ENCODE results near the gene TFPI. TPM values are rescaled to one million over a fixed set of nuclear protein-coding genes. Genes with fewer than 3 reads are reported as not detected.

Gene TFPI
- polyA plus RNA-seq, 4 donors: 36.2 to 83.4 (median 49.1) TPM

DNA sequence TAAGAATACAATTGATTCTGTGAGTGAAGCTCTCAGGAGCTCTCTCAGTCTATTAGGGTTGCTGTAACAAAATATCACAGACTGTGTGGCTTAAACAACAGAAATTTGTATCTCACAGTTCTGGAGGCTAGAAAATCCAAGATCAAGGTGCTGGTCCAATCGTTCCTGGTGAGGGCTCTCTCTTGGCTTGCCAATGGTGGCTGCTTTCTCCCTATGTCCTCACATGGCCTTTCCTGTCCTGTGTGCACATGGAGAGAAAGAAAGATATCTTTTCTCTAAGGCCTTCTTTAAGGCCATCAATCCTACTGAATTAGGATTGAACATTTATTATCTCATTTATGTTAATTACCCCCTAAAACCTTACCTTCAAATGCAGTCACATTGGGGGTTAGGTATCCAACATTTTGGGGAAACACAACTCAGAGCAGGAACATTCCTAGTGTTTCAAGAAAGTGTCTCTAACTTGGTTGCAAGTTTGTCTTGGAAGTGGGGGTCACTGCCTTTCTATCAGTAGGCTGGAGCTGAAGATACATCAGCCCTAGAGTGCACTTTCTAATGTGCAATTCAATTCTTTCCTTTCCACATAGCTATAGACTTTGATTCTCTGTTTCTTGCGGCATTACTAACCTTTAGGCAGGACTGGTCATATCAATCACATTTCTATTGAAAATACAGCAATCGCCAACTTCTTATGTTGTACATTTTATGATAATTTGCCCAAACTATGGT is 24.8 kb downstream of the TFPI start:
- peaks cover 0 to 3% of the 10 kb centered on the region in 2 donors for H3K9me3 ChIP-seq (ENCODE audit: control insufficient read depth in 2 of 2, insufficient read depth in 1 of 2, low read depth in 1 of 2, low read length in 1 of 2)
- H3K4me1 ChIP-seq (ENCODE audit: control insufficient read depth in 3 of 3, insufficient read depth in 2 of 3, low read depth in 1 of 3, low read length in 2 of 3): no peaks in the 10 kb centered on the region
- no peak for DNase-seq
- no peak overlapping the region for H3K4me3 ChIP-seq (ENCODE audit: low read depth in 1 of 3, low read length in 3 of 3)
- no peak for FAIRE-seq
- no peaks in the 10 kb centered on the region for H3K27me3 ChIP-seq (ENCODE audit: control insufficient read depth in 3 of 3, insufficient read depth in 3 of 3, low read length in 3 of 3)
- H3K27ac ChIP-seq (ENCODE audit: low read depth in 1 of 3, low read length in 2 of 3): no peak overlapping the region
- 82 to 91% (median 90%) methylated on average over 3 of the region's 3 CpGs for WGBS, 3 donors
- peaks cover 0 to 12% (median 2%) of the 10 kb centered on the region in 3 donors for H3K36me3 ChIP-seq (ENCODE audit: control insufficient read depth in 3 of 3, insufficient read depth in 2 of 3, low read depth in 1 of 3, low read length in 3 of 3)

DNA sequence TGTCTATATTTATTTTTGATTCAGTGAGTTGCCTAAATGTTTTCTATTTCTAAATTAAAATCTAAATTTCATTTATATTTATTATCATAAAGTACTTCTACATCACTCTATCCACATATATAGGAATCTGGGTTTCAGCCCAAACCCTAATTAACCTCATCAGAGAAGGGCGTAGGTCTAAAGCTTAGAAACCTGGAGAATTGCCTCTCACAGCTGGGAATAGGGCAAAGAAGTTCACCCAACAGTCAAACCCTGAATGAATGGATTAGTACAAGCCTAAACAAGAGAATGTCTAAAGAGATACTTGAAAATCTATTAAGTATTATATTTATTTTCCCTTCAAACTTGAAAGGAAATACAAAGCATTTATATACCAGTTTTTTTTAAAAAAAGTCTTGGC is 26.2 kb downstream of the TFPI start:
- FAIRE-seq (no peak), DNase-seq (no peak)
- Histone ChIP-seq H3K27me3 (ENCODE audit: control insufficient read depth in 3 of 3, insufficient read depth in 3 of 3, low read length in 3 of 3) (no peaks in the 10 kb centered on the region), H3K4me3 (ENCODE audit: low read depth in 1 of 3, low read length in 3 of 3) (no peak overlapping the region), H3K4me1 (ENCODE audit: control insufficient read depth in 3 of 3, insufficient read depth in 2 of 3, low read depth in 1 of 3, low read length in 2 of 3) (no peaks in the 10 kb centered on the region), H3K9me3 (ENCODE audit: control insufficient read depth in 2 of 2, insufficient read depth in 1 of 2, low read depth in 1 of 2, low read length in 1 of 2) (peaks cover 0 to under 1% of the 10 kb centered on the region in 2 donors), H3K27ac (ENCODE audit: low read depth in 1 of 3, low read length in 2 of 3) (no peak overlapping the region), H3K36me3 (ENCODE audit: control insufficient read depth in 3 of 3, insufficient read depth in 2 of 3, low read depth in 1 of 3, low read length in 3 of 3) (peaks cover 0 to 9% (median 2%) of the 10 kb centered on the region in 3 donors)
- WGBS, 3 donors: 27 to 71% (median 41%) methylated on average over 1 of the region's 1 CpG

DNA sequence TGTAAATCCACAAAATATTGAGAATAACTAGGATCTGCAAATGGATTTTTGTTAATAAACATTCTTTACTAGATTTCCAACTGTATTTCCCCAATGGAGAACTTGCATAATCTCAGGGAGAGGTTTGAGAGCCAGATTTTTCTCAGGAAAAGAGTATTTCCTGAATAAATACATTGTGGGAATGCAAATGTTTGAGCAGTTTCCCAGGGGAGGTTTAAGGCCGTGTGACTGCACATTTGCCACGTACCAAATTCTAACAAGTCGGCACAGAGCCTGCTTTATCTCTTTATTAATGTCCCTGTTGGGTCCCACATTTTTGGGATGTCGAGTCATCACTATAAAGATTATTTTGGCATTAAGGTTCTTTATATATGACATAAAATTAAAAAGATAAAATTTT is 27.0 kb downstream of the TFPI start:
- WGBS, 3 donors: 61 to 84% (median 72%) methylated on average over 4 of the region's 4 CpGs
- no peak for FAIRE-seq
- H3K4me1 ChIP-seq (ENCODE audit: control insufficient read depth in 3 of 3, insufficient read depth in 2 of 3, low read depth in 1 of 3, low read length in 2 of 3): no peaks in the 10 kb centered on the region

DNA sequence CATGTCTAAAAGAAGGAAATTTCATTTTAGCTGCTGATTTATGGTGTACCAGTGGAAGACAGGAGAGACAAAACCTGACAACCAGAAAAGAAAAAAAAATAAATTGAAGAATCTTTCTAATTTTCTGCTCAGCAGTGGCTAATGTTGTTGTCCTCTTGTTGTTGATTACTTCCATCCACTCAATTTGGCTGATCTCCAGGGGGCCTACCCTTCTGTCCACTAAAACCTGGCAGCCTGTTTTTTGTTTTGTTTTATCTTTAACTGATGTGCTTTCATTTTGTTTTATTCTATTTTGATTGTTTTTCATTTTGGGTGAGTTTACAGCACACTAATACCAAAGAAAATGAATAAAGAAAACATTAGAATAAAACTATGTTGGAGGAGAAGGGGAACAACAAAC is 27.4 kb downstream of the TFPI start:
- no peak overlapping the region for H3K27ac ChIP-seq (ENCODE audit: low read depth in 1 of 3, low read length in 2 of 3)
- DNase-seq (no peak), FAIRE-seq (no peak)
- no peaks in the 10 kb centered on the region for H3K27me3 ChIP-seq (ENCODE audit: control insufficient read depth in 3 of 3, insufficient read depth in 3 of 3, low read length in 3 of 3)
- H3K4me1 ChIP-seq (ENCODE audit: control insufficient read depth in 3 of 3, insufficient read depth in 2 of 3, low read depth in 1 of 3, low read length in 2 of 3): no peaks in the 10 kb centered on the region
- no peaks in the 10 kb centered on the region for H3K9me3 ChIP-seq (ENCODE audit: control insufficient read depth in 2 of 2, insufficient read depth in 1 of 2, low read depth in 1 of 2, low read length in 1 of 2)
- H3K36me3 ChIP-seq (ENCODE audit: control insufficient read depth in 3 of 3, insufficient read depth in 2 of 3, low read depth in 1 of 3, low read length in 3 of 3): peaks cover 0 to 2% (median 0%) of the 10 kb centered on the region in 3 donors
- H3K4me3 ChIP-seq (ENCODE audit: low read depth in 1 of 3, low read length in 3 of 3): no peak overlapping the region

More for the DNA sequence above, 27.0 kb downstream of the TFPI start:
- Histone ChIP-seq H3K27ac (ENCODE audit: low read depth in 1 of 3, low read length in 2 of 3) (no peak overlapping the region), H3K9me3 (ENCODE audit: control insufficient read depth in 2 of 2, insufficient read depth in 1 of 2, low read depth in 1 of 2, low read length in 1 of 2) (no peaks in the 10 kb centered on the region), H3K4me3 (ENCODE audit: low read depth in 1 of 3, low read length in 3 of 3) (no peak overlapping the region), H3K27me3 (ENCODE audit: control insufficient read depth in 3 of 3, insufficient read depth in 3 of 3, low read length in 3 of 3) (no peaks in the 10 kb centered on the region), H3K36me3 (ENCODE audit: control insufficient read depth in 3 of 3, insufficient read depth in 2 of 3, low read depth in 1 of 3, low read length in 3 of 3) (peaks cover 0 to 2% (median 1%) of the 10 kb centered on the region in 3 donors)
- DNase-seq: no peak

DNA sequence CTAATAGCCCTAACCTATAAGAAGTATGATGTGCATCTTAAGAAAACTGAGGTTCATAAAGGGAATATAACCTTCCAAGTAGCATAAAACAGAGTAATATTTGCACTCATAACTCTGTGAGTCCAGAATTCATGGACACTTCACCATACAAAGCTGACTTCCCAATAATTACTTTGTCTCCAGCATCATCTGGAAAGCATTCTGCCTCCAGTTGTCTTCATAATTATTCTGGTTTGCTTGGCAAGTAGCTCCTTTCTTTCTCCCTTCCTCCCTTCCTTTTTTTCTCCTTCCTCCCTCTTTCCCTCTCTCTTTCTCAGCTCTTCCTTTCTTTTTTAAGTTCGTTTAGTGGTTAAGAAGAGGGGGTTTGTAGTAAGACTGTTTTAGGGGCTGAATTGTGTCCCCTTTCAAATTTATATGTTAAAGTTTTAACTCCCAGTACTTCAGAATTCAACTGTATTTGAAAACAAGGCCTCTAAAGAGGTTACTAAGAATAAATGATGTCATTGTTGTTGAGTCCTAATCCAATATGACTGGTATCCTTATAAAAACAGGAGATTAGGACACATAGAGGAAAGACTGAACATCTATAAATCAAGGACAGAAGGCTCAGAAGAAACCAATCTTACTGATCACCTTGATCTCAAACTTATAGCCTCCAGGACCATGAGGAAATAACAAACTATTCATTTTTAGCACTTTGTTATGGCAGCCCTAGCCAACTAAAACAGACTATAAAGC is 28.9 kb downstream of the TFPI start:
- no peaks in the 10 kb centered on the region for H3K4me1 ChIP-seq (ENCODE audit: control insufficient read depth in 3 of 3, insufficient read depth in 2 of 3, low read depth in 1 of 3, low read length in 2 of 3)
- peaks cover 0 to 2% of the 10 kb centered on the region in 2 donors for H3K9me3 ChIP-seq (ENCODE audit: control insufficient read depth in 2 of 2, insufficient read depth in 1 of 2, low read depth in 1 of 2, low read length in 1 of 2)
- peaks cover 0 to 4% (median 3%) of the 10 kb centered on the region in 3 donors for H3K36me3 ChIP-seq (ENCODE audit: control insufficient read depth in 3 of 3, insufficient read depth in 2 of 3, low read depth in 1 of 3, low read length in 3 of 3)
- 68 to 85% (median 72%) methylated on average over 1 of the region's 1 CpG for WGBS, 3 donors
- no peak overlapping the region for H3K4me3 ChIP-seq (ENCODE audit: low read depth in 1 of 3, low read length in 3 of 3)
- H3K27me3 ChIP-seq (ENCODE audit: control insufficient read depth in 3 of 3, insufficient read depth in 3 of 3, low read length in 3 of 3): no peaks in the 10 kb centered on the region
- no peak for FAIRE-seq
- H3K27ac ChIP-seq (ENCODE audit: low read depth in 1 of 3, low read length in 2 of 3): no peak overlapping the region
- DNase-seq: no peak

DNA sequence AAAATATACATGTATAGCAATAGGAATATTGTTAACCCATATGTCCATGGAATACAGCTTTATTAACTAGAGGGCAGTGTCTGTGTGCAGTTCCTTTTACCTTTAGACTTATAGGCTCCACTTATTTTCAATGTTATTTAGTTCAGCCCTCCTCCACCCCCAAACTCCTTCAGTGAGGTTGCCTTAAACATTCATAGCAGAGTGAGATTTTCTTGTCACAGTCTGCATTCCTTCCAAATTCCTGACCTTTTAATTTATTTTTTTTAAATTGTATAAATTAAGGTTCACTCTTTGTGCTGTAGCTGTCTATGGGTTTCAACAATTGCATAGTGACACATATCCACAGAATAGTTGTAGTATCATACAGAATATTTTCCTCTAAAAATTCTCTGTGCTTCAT is 30.9 kb downstream of the TFPI start:
- Histone ChIP-seq H3K36me3 (ENCODE audit: control insufficient read depth in 3 of 3, insufficient read depth in 2 of 3, low read depth in 1 of 3, low read length in 3 of 3) (peaks cover 3 to 15% (median 4%) of the 10 kb centered on the region in 3 donors), H3K9me3 (ENCODE audit: control insufficient read depth in 2 of 2, insufficient read depth in 1 of 2, low read depth in 1 of 2, low read length in 1 of 2) (peaks cover 0 to 18% of the 10 kb centered on the region in 2 donors), H3K27ac (ENCODE audit: low read depth in 1 of 3, low read length in 2 of 3) (no peak overlapping the region), H3K4me3 (ENCODE audit: low read depth in 1 of 3, low read length in 3 of 3) (no peak overlapping the region), H3K27me3 (ENCODE audit: control insufficient read depth in 3 of 3, insufficient read depth in 3 of 3, low read length in 3 of 3) (no peaks in the 10 kb centered on the region), H3K4me1 (ENCODE audit: control insufficient read depth in 3 of 3, insufficient read depth in 2 of 3, low read depth in 1 of 3, low read length in 2 of 3) (no peaks in the 10 kb centered on the region)
- FAIRE-seq: no peak
- DNase-seq: no peak

DNA sequence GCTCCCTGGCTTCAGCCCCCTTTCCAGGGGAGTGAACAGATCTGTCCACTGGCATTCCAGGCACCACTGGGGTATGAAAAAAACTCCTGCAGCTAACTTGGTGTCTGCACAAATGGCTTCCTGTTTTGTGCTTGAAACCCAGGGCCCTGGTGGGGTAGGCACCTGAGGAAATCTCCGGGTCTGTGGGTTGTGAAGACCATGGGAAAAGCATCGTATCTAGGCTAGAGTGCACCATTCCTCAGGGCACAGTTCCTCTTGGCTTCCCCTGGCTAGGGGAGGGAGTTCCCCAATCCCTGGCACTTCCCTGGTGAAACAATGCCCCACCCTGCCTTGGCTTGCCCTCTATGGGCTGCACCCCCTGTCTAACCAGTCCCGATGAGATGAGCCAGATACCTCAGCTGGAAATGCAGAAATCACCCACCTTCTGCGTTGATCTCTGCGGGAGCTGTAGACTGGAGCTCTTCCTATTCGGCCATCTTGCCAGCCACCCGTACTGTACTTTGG is 34.1 kb downstream of the TFPI start:
- Histone ChIP-seq H3K9me3 (ENCODE audit: control insufficient read depth in 2 of 2, insufficient read depth in 1 of 2, low read depth in 1 of 2, low read length in 1 of 2) (peaks cover 0 to 25% of the 10 kb centered on the region in 2 donors), H3K4me3 (ENCODE audit: low read depth in 1 of 3, low read length in 3 of 3) (no peak overlapping the region), H3K27me3 (ENCODE audit: control insufficient read depth in 3 of 3, insufficient read depth in 3 of 3, low read length in 3 of 3) (no peaks in the 10 kb centered on the region), H3K27ac (ENCODE audit: low read depth in 1 of 3, low read length in 2 of 3) (no peak overlapping the region), H3K4me1 (ENCODE audit: control insufficient read depth in 3 of 3, insufficient read depth in 2 of 3, low read depth in 1 of 3, low read length in 2 of 3) (no peaks in the 10 kb centered on the region), H3K36me3 (ENCODE audit: control insufficient read depth in 3 of 3, insufficient read depth in 2 of 3, low read depth in 1 of 3, low read length in 3 of 3) (peaks cover 3 to 15% (median 4%) of the 10 kb centered on the region in 3 donors)
- WGBS, 3 donors: 94 to 98% (median 96%) methylated on average over 7 of the region's 7 CpGs
- FAIRE-seq: no peak
- no peak for DNase-seq

DNA sequence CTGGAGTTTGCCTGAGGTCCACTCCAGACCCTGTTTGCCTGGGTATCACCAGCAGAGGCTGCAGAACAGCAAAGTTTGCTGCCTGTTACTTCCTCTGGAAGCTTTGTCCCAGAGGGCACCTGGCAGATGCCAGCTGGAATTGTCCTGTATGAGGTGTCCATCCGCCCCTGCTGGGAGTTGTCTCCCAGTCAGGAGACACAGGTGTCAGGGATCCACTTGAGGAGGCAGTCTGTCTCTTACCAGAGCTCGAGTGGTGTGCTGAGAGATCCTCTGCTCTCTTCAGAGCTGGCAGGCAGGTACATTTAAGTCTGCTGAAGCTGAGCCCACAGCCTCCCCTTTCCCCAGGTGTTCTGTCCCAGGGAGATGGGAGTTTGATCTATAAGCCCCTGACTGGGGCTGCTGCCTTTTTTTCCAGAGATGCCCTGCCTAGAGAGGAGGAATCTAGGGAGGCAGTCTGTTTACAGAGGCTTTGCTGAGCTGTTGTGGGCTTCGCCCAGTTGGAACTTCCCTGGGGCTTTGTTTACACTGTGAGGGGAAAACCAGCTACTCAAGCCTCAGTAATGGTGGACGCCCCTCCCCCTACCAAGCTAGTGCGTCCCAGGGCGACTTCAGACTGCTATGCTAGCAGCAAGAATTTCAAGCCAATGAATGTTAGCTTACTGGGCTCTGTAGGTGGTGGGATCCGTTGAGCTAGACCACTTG is 34.7 kb downstream of the TFPI start:
- Histone ChIP-seq H3K9me3 (ENCODE audit: control insufficient read depth in 2 of 2, insufficient read depth in 1 of 2, low read depth in 1 of 2, low read length in 1 of 2) (peaks cover 0 to 25% of the 10 kb centered on the region in 2 donors), H3K4me1 (ENCODE audit: control insufficient read depth in 3 of 3, insufficient read depth in 2 of 3, low read depth in 1 of 3, low read length in 2 of 3) (no peaks in the 10 kb centered on the region), H3K27me3 (ENCODE audit: control insufficient read depth in 3 of 3, insufficient read depth in 3 of 3, low read length in 3 of 3) (no peaks in the 10 kb centered on the region), H3K36me3 (ENCODE audit: control insufficient read depth in 3 of 3, insufficient read depth in 2 of 3, low read depth in 1 of 3, low read length in 3 of 3) (peaks cover 3 to 15% (median 4%) of the 10 kb centered on the region in 3 donors), H3K27ac (ENCODE audit: low read depth in 1 of 3, low read length in 2 of 3) (no peak overlapping the region), H3K4me3 (ENCODE audit: low read depth in 1 of 3, low read length in 3 of 3) (no peak overlapping the region)
- FAIRE-seq (no peak), DNase-seq (no peak)
- 82 to 93% (median 90%) methylated on average over 7 of the region's 7 CpGs for WGBS, 3 donors
